HTR-8/SVneo (cell line): ENCODE measurements around the gene RD3L.
"Not testable (repeated sequence)": the region's sequence is repeated elsewhere in the genome, so short reads cannot be mapped to it uniquely, and the experiment has no call there.

Experiments
- DNase-seq: peaks from one replicate; pipeline ENCODE4 v3.0.0; 2011; ENCODE audit warnings: low spot score, mixed read lengths; ENCODE audit not compliant: insufficient read length
- FAIRE-seq: peaks from 2 replicates; lab custom pipeline; 2011; peaks lifted over from hg19 to GRCh38; lab: Jason Lieb, UNC

Gene RD3L

DNA sequence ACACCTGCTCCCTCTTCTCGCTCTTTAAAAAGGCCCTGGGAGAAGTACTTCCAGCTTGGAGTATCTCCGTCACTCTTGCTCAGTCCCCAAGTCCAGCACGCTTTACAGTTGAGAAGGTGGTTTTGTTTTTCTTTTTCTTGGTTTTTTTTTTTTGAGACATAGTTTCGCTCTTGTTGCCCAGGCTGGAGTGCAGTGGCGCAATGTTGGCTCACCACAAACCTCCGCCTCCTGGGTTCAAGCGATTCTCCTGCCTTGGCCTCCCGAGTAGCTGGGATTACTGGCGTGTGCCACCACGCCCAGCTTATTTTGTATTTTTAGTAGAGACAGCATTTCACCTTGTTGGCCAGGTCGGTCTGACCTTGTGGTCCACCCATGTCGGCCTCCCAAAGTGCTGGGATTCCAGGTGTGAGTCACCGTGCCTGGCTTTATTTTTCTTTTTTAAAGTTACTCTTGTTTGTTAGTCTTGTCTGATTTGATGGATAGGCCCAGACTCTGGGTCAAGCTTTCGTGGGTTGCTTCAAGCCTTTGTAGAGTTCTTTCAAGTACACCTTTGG lies 12.2 kb downstream of the RD3L start:
- DNase-seq (no peak), FAIRE-seq (no peak)

DNA sequence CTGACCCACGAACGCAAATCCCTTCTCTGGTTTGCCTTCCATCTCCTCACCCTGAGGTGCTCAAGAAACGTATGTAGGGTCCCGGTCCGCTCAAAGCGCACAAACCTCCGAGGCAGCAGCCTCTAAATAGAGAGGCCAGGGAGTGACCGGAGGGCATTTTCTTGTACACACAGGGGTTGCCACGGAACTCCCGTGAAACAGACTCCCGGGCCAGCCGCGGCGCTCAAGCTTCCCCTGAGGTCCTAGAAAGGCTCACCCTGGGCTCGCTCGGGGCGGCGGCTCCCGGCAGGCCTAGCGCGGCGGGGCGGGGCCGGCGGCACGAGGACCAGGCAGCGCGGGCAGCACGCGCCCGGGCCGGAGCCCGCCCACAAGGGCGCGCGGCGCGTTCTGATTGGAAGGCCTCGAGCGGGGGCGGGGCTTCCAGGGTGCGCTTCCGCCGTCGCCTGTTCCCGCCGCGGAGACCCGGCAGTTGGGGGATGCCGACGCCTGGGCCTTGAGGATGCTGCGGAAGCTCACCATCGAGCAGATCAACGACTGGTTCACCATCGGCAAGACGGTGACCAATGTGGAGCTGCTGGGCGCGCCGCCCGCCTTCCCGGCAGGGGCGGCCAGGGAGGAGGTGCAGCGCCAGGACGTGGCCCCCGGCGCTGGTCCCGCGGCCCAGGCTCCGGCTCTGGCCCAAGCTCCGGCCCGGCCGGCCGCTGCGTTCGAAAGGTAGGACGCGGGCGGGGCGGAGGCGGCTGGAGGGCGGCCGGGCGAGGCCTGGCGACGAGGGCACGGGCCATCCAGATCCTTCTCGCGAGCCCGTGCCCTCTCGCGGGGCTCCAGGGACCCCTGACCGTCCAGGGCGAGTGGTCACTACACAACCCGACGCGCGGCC lies 14.1 kb downstream of the RD3L start, which contains the start of gene TDRD9:
Gene TDRD9 (plus strand): TSS at position 446 of the 880 bp plus-strand sequence. CDS start 54 bp downstream, at position 500.
- FAIRE-seq = no peak
- DNase-seq = no peak

DNA sequence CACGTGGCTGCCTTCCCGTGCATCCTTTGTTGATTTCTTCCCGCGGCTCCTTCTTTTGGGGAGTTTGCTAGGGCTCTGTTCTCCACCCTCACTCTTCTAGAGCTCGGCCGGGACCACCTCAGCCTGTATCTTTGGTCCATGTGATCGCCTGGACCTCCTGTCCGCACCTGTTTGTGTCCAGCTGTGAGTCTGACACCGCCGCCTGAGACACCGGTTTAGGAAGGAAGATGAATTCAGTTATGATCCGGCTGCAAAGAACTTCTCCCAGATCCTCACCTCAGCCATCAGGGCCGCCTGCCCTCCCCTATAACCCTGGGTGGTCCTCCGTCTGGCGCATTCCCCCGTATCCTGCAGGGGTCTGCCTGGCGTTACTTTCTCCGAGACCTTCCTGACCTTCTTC lies 14.8 kb downstream of the RD3L start:
- DNase-seq (no peak), FAIRE-seq (no peak)

DNA sequence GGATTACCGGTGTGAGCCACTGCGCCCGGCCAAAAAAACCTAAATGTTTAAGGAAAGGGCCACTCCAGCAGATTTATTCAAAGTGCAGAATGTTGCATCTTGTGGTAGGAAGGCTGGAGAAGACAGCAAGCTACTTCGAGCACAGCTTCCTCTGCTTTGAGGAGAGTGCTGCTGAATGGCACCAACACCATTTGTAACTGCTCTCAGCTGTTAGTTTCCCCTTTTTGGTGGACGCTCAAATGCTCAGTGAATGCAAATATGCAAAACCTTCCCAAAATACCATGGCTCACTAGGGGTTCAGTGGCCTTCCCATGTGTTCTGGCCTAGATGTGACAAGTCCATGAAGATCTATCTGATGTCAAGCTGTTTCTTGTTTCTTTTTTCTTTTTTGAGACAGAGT lies 17.0 kb downstream of the RD3L start:
- no peak for FAIRE-seq
- no peak for DNase-seq

DNA sequence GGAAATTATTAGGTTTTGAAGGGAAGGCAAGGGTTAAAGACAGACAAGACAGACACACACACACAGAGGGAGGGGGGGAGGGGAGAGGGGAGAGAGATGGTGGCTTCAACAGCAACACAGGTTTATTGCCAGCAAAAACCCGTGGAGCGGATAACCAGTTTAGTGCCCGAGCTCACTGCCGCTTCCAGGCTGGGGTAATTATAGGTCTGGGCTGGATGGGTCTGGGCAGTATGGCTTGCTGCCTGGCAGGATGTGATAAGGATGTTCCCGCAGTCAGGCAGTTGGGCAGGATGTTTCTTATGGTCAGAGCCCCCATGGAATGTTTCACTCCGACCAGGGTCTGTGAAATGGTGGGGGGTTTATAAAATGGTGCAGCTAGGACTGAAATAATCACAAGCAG lies 18.5 kb downstream of the RD3L start:
- DNase-seq (no peak), FAIRE-seq (no peak)

DNA sequence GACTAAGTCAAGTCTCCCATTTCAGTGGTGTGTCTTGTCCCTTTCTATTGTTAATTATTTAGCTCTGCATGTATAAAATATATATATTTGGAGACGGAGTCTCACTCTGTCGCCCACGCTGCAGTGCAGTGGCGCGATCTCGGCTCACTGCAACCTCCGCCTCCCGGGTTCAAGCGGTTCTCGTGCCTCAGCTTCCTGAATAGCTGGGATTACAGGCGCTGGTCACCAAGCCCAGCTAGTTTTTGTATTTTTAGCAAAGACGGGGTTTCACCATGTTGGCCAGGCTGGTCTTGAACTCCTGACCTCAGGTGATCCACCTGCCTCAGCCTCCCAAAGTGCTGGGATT lies 20.5 kb downstream of the RD3L start:
- not testable (repeated sequence) for DNase-seq, FAIRE-seq

DNA sequence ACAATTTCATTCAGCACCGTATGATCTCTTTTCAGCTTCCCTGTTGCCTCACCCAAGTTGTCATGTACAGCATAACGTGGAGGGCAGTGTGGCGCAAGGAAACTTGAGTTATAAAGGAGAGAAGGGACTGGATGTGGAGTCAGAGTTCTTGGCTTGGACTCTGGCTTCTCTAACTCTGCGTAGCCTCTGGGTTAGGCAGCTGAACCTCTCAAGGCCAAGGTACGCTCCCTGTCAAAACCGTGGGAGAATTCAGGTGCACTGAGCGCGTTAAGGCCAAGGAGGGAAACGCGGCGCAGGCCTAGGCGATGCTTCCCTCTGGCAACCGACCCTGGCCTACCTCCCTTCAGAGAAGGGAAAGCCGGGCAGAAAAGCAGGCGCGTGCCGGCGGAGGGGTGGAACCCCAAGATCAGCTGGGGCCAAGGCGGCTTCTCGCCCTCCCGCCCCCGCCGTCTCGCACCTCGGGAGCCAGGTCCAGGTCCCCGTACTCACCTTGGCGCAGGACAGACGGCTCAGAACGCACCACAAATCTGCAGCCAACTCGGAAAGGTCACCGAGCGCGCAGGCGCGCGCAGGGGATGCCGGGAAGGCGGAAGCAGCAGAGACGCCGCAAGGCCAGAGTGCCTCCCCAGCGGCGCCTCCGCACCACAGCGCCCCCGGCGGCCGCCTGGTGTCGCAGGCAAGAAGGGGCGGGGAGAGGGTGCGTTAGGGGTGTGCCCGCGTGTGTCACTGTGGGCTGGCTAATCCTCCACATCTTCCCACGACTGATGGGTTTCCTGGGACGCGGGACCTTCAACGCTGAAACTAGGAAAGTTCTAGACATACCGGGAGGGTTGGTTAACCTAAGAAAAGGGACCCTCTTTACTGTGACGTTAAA lies 21.1 kb downstream of the RD3L start:
- peak; percentile 95 for FAIRE-seq
- peak; percentile 93 for DNase-seq

DNA sequence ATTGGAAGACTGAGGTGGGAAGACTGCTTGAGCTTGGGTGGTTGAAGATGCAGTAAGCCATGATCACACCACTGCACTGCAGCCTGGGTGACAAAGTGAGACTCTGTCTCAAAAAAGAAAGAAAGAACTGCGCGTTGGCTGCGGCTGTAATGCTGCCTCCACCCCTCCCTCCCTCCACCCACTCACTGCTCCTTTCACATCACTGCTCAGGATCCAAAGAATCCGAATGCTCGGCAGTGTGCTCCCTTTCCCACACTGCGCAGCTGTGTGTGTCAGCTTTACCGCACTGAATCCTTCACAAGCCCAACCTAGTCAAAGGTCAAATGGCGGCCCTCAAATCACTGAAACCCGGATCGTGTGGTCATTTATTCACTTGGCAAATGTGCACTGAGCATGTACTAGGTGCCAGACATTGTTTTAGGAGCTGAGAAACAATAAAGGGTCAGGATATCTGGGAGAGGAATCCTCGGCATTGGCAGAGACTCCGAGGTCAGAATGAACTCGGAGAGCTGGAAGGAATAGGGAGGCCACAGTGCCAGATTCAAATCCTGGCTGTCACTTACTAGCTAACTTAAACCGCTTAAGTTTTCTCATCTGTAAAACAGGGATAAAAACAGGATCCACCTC lies 25.6 kb downstream of the RD3L start:
- no peak for FAIRE-seq
- DNase-seq = no peak

DNA sequence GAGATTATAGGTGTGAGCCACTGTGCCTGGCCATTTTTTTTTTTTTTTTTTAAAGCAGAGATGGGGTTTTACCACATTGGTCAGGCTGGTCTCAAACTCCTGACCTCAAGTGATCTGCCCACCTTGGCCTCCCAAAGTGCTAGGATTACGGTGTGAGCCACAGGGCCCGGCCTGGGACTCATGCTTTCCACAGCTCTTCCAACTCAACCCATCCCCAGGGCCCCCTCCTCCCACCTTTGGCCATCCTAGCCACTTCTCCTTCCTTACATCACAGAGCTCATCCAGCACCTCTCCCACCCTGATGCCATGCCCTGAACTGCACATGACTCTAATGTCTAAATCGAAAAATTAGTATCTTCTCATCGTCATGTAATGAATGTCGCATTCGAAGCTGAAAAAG lies 26.7 kb downstream of the RD3L start:
- no peak for FAIRE-seq
- DNase-seq = no peak

DNA sequence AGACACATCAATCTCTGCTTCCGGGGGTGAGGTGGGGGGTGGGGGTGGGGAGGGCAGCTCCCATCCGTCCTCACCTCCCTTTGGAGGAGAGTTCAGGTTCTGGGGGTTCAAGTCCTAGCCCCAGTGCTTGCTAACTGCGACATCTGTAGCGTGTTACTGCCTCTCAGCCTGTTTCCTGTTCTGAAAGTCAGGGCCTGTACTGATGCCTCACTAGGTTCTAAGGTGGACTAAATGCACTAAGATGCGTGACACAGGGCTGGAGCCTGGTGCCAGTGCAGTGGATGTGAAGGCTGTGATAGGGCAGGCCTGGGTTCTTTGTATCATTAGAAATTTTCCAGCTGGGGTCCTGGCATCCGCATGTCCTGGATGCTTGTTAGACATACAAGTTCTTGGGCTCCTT lies 31.3 kb downstream of the RD3L start:
- FAIRE-seq = no peak
- DNase-seq = no peak

DNA sequence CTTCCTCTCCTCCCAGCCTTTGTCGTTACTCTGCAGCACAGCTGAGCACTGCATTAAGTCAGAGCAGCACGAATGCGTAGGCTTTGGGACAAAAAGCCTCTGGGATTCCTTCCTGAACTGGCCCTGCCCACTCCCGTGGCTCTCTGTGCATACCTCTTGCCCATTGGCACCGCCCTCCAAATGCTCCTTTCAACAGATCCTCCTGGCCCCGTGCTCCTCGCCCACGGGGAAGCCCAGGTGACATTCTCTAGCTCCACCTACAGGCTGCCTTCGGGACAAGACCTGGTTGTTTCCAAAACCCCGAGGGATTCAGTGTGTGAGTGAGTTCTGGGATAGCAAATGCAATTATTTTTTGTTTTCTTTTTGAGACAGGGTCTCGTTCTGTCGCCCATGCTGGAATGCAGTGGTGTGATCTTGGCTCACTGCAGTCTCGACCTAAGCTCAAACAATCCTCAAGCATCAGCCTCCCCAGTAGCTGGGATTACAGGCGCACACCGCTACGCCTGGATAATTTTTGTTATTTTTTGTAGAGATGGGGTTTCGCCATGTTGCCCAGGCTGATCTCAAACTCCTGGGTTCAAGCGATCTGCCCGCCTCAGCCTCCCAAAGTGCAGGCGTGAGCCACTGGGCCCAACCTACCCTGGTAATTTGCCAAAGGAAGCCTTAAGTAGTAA lies 31.9 kb downstream of the RD3L start:
- DNase-seq (peak; percentile 91), FAIRE-seq (peak; percentile 80)

DNA sequence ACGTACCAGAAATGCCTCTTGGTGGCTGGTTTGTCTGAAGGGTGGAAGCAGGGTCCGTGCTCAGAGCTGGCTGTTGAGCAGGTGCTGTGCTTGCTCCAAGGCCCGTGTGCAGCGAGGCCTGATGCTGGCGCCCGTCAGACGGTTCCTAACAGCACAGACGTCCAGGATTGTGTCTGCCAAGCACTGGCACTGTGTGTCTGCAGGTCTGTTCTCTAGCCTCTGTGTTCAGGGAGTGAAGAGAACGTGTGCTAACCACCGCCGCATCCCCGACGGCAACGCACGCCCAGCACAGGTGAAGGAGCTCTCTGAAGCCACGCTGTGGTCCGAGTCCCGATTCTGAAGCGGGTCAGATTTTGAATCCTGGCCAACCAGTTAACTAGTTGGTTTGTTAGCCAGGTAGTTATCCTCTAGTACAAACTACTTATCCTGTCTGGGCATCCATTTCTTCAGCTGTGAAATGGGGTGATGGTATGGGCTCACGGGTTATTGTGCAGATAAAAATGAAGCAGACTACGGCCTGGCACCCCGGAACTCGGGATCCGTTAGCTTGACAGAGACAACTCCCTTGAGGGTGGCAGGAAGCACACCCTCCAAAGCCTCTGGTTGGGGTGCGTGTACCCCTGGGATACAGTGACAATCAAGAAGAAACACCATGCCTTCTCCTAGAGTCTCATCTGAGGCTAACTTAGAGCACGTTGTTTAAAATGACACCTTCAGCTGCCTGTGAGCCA lies 32.6 kb downstream of the RD3L start:
- no peak for FAIRE-seq
- no peak for DNase-seq

DNA sequence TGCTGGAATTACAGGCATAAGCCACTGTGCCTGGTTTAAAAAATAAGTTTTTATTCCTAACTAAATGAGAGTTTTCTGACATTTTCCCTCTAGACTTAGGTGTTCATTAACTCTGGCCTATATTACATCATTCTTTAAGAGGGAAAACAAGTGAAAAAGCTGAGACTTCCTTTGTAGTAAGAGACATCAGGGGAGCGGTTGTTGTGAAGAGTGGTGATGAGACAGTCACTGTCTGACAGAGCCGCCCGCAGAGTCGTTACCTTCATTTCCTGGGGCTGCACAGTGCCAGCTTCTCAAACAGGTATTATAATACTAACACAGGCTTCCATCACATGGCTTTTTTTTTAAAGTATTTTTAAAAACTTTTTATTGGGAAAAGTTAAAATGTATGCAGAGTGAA lies 33.7 kb downstream of the RD3L start:
- DNase-seq (no peak), FAIRE-seq (no peak)

DNA sequence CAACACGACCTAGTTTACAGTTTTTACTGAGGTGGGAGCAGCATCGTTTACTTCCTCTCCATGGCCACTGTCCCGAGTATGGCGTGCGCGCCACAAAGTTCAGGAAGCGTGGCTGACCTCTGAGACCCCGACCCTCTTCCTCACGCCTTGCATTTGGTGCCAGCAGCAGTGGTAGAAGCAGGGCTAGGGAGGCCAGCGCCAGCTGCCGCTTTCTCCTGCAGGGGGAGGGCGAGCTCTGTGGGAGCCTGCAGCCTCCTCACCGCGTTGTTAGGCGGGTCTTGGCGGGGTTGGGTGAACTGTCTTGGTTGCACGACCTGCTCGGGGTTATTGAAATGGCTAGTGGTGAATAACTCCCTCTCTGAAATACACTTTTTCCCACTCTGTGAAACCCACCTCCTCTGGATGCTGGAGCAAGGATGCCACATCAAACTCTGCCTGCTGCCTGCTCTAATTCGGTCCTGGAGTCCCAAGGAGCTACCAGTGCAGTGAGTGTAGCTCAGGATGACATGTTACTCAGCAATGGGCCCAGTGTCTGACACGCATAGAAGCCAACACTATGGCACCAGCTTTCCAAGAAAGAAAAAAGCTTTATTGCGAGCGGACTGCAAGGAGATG lies 36.4 kb downstream of the RD3L start:
- DNase-seq = no peak
- FAIRE-seq = no peak

DNA sequence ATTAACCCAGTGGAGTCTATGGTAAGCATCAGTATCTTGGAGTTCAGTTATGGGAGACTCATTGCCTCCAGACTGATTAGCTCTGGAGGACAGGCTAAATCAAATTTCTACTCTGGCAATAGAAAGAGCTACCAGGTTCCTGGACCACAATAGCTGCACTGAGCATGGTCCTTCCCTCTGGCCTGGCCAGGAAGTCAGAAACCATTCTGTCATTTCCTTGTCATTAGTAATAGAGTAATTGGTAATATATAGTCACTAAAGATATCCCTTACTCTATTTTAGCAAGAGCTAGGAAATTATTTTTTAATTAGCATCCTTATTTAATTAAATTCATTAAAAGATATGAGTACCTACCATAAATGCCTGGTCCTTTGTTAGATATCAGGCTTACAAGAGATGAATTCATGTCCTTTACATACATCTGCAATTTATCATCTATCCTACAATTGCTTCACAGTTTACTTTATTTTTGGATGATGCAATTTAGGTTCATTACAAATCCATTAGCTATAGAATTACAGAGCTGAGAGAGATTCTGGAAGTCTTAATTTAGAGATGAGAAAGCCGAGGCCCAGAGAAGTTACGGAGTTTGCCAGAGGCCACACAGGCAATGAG lies 37.7 kb downstream of the RD3L start:
- DNase-seq (no peak), FAIRE-seq (no peak)

DNA sequence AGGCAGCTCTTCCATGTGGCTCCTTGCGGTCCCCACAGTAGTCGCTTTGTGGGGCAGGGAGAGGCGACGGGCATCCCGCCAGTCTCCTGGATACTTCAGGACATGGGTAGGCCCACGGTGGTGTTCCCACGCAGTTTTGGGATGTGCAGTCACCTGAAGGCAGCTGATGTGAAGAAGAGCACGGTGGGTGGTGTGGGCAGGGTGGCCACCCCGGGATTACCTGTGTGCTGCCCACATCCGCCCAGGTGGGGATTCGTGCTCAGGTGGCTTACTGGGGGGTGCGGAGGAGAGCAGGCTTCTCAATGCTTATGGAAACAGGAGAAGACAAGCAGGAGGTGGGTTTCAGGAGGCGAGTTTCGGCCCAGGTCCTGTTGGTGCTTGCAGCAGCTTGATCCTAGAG lies 42.5 kb downstream of the RD3L start:
- no peak for FAIRE-seq
- DNase-seq = no peak

DNA sequence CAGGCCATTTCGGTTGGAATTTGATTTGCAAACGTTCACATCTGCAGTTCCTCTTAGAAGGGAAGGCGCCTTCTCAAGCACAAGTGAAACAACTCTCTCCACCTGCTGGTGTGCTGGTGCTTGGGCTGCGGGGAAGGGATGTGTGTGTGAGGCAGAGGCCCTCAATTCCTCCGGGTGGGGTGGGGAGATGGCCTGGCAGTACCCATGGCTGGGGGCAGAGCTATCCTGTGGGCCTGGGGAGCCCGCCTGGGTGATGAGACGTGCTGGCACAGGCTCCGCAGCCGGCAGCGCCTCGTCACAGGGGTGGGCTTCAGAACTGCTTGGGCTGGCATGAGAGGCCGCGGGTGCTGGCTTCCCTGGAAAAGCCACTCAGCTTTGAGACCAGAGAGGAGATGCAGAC lies 43.0 kb downstream of the RD3L start:
- no peak for DNase-seq
- FAIRE-seq = no peak

DNA sequence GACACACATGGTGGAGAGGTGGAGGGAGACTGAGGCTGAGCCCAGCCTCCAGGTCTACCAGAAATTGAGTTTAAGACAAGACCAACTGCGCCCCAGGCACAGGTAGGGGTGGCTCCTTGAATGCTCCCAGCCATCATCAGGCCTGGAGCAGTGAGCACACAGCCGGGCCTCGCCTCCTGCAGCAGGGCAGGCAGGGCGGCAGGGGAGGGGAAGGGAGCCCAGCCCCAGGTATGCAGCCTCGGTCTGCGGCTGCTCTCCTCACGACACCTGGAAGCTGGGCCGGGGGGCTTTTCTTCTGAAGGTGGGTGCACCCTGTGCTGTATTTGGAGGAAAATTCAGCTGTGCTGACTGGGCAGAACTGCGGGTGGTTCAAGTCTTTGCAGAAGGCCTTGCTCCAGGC lies 43.6 kb downstream of the RD3L start:
- no peak for FAIRE-seq
- DNase-seq = no peak

DNA sequence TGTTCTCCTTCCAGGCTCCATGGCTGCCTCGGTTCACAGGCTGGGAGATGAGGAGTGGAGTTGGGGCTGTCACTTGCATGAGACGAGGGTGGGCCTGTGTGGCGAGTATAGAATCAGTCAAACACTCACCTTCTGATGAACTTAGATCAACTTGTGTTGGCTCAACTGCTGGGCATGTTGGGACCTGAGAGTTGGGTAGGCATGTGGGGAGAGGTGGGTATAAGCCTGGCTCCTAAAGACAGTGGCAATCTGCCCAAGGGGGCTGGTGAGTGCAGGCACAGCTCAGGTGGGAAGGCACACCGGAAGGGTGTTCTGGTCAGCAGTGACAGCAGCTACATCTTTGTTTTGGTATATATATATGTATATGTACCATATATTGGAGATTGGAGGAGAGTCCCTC lies 44.1 kb downstream of the RD3L start:
- FAIRE-seq = no peak

More for the DNA sequence above, 44.1 kb downstream of the RD3L start:
- DNase-seq = no peak
